ENCODE data around the gene WDR64. TPM values are rescaled to one million over a fixed set of nuclear protein-coding genes. Genes with fewer than 3 reads are reported as not detected.

WDR64 gene
- total and polyA plus RNA-seq, 2 experiments from 2014 or later: not detected

DNA sequence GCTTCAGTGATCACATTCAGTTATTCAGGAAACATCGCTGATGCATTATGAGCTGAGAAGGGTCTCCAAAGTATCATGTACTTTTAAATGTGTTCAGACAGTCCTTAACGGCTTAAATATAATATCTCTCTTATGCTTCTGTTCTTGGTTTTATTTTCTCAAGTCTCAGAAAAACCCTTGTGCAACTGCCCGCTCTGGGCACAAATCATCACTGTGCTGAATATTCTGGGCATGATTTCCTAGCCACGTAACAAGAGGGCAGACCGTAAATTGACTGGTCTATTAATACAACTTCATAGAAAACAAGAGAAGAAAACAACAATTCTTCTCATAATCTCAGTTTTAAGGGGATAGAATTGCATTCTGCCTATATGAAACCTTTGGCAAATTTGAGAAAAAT, 99.4 kb downstream of the WDR64 start:
- no peak overlapping the region for H3K4me3 Mint-ChIP-seq
- no peak for DNase-seq (ENCODE audit: low spot score)
- no peak overlapping the region for H3K27ac Mint-ChIP-seq
- TF ChIP-seq ZNF462 (CRISPR knock-in tag; IDR thresholded peaks at IDR 0.05) (no peak), JUNB (IDR thresholded peaks at IDR 0.05; ENCODE audit: unreplicated experiment) (no peak), CREB1 (CRISPR knock-in tag; IDR thresholded peaks at IDR 0.05; ENCODE audit: low read depth) (no peak), CTCF (conservative IDR thresholded peaks at IDR 0.05; ENCODE audit: low read depth in 2 of 2) (no peak)
- no peak for ATAC-seq
- Histone ChIP-seq H2AFZ (no peak overlapping the region), H3K27me3 (ENCODE audit: insufficient read depth) (no peaks in the 10 kb centered on the region), H3K4me3 (no peak overlapping the region), H3K79me2 (replicated peaks; ENCODE audit: insufficient read depth) (no peaks in the 10 kb centered on the region), H3K4me1 (ENCODE audit: insufficient read depth) (peaks cover 14% of the 10 kb centered on the region; the same call in 1 of the 2 replicates), H4K20me1 (replicated peaks; ENCODE audit: insufficient read depth) (no peaks in the 10 kb centered on the region), H3K9me2 (ENCODE audit: insufficient read depth) (no peaks in the 10 kb centered on the region), H3K4me2 (no peak overlapping the region), H3K36me3 (ENCODE audit: insufficient read depth) (no peaks in the 10 kb centered on the region), H3K27ac (ENCODE audit: low read depth) (no peak overlapping the region), H3F3A (replicated peaks; ENCODE audit: low read depth) (no peaks in the 10 kb centered on the region)
- H3K27me3 Mint-ChIP-seq (ENCODE audit: insufficient read depth, low read depth, poor library complexity): no peaks in the 10 kb centered on the region
- no peaks in the 10 kb centered on the region for H3K9me3 Mint-ChIP-seq
- 0 out of 3 replicates have a peak, but pooled peaks cover 4% of the 10 kb centered on the region for H3K36me3 Mint-ChIP-seq (ENCODE audit: low read depth)
- H3K4me1 Mint-ChIP-seq: peaks cover 28% of the 10 kb centered on the region
